ENCODE data around the gene ULK2.

Gene ULK2

GRCh38 chr17:19727501-19728078 lies 140.1 kb downstream of the ULK2 start:
- peaks cover 36% of the 10 kb centered on the region for H3K4me1 ChIP-seq (ENCODE audit: control insufficient read depth, insufficient read depth, low read length)
- H3K4me3 ChIP-seq (ENCODE audit: low read length) = no peak overlapping the region
- H3K9ac ChIP-seq (ENCODE audit: low read length) = peak overlapping the region; percentile 22
- H3K9me3 ChIP-seq (ENCODE audit: control insufficient read depth, low read length) = no peaks in the 10 kb centered on the region
- H3K36me3 ChIP-seq (ENCODE audit: control insufficient read depth, insufficient read depth, low read length) = no peaks in the 10 kb centered on the region
- no peaks in the 10 kb centered on the region for H3K27me3 ChIP-seq (ENCODE audit: control insufficient read depth, insufficient read depth, low read length)

DNA sequence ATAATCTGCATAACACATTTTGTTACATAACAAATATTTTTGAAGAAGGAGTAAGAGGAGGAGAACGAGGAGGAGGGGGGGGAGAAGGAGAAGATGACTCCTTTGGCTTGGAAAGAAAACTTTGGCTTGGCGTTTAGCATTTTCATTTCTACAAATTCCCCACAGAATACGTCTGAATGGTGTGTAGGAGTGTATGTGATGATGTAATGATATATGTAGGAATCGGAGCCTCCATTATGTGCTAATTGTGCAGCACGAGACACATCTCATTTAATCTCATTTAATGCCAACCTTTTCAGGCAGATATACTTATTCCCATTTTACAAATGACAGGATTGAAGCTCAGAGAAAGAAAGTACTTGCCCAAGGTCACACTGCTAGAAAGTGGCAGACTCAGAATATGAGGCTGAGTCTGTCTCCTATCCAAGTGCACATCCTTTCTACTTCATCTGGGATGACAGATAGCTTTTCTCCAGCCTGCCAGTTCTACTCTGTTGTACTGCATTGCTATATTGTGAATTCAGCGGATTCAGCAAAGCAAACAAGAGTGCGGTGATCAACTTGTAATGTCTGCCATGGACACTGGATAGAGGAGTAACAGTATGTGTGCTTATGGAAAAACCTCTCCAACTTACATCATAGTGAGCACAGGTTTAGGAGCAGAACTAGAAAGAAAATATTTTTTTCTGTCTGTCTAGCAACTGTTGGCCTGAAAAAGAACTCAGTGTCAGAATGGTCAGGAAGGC lies 140.9 kb downstream of the ULK2 start:
- Histone ChIP-seq H3K9ac (ENCODE audit: low read length) (peak overlapping the region; percentile 2), H3K9me3 (ENCODE audit: control insufficient read depth, low read length) (no peaks in the 10 kb centered on the region), H3K4me1 (ENCODE audit: control insufficient read depth, insufficient read depth, low read length) (peaks cover 36% of the 10 kb centered on the region), H3K36me3 (ENCODE audit: control insufficient read depth, insufficient read depth, low read length) (no peaks in the 10 kb centered on the region), H3K4me3 (ENCODE audit: low read length) (no peak overlapping the region), H3K27me3 (ENCODE audit: control insufficient read depth, insufficient read depth, low read length) (no peaks in the 10 kb centered on the region)

GRCh38 chr17:19725486-19725885 lies 142.2 kb downstream of the ULK2 start:
- H3K9me3 ChIP-seq (ENCODE audit: control insufficient read depth, low read length) = no peaks in the 10 kb centered on the region
- H3K36me3 ChIP-seq (ENCODE audit: control insufficient read depth, insufficient read depth, low read length) = no peaks in the 10 kb centered on the region
- H3K27me3 ChIP-seq (ENCODE audit: control insufficient read depth, insufficient read depth, low read length) = no peaks in the 10 kb centered on the region
- H3K9ac ChIP-seq (ENCODE audit: low read length) = no peak overlapping the region
- no peak overlapping the region for H3K4me3 ChIP-seq (ENCODE audit: low read length)
- peaks cover 45% of the 10 kb centered on the region for H3K4me1 ChIP-seq (ENCODE audit: control insufficient read depth, insufficient read depth, low read length)

- Histone ChIP-seq H3K36me3 (ENCODE audit: control insufficient read depth, insufficient read depth, low read length) (no peaks in the 10 kb centered on the region), H3K27me3 (ENCODE audit: control insufficient read depth, insufficient read depth, low read length) (no peaks in the 10 kb centered on the region), H3K9me3 (ENCODE audit: control insufficient read depth, low read length) (no peaks in the 10 kb centered on the region), H3K9ac (ENCODE audit: low read length) (peak overlapping the region; percentile 73), H3K4me3 (ENCODE audit: low read length) (no peak overlapping the region), H3K4me1 (ENCODE audit: control insufficient read depth, insufficient read depth, low read length) (peaks cover 53% of the 10 kb centered on the region)
Measured at GRCh38 chr17:19724501-19725420, 143.0 kb downstream of the ULK2 start.

- no peaks in the 10 kb centered on the region for H3K36me3 ChIP-seq (ENCODE audit: control insufficient read depth, insufficient read depth, low read length)
- peak overlapping the region; percentile 73 for H3K9ac ChIP-seq (ENCODE audit: low read length)
- no peaks in the 10 kb centered on the region for H3K27me3 ChIP-seq (ENCODE audit: control insufficient read depth, insufficient read depth, low read length)
- H3K4me1 ChIP-seq (ENCODE audit: control insufficient read depth, insufficient read depth, low read length) = peaks cover 61% of the 10 kb centered on the region
- H3K4me3 ChIP-seq (ENCODE audit: low read length) = no peak overlapping the region
- no peaks in the 10 kb centered on the region for H3K9me3 ChIP-seq (ENCODE audit: control insufficient read depth, low read length)
Measured at GRCh38 chr17:19723964-19724363, 143.8 kb downstream of the ULK2 start.

Measured in mucosa of stomach (tissue), 1 donor.